ENCODE results near the gene BPI.

Gene BPI

DNA sequence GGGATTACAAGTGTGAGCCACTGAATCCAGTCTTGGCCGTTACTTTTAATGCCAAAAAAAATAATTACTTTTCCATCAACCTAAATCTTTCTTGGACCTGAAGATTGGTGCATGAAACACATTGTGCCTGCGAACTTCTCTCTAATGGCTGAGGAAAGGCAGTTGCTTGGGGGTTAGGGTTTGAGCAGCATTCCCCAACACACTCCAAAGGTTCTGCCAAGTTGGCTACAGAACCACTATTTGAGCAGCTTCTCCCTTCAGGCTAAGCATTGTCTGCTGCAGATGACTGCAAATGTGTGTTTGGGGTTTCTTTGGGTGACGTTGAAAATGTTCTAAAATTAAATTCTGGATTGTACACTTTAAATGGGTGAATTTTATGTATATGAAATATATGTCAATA, 36.0 kb downstream of the BPI start:
- no peaks in the 10 kb centered on the region for H3K36me3 ChIP-seq (ENCODE audit: control insufficient read depth in 2 of 2, insufficient read depth in 2 of 2, low read length in 2 of 2)
- H3K9me3 ChIP-seq (ENCODE audit: control insufficient read depth in 2 of 2, low read length in 2 of 2) = peaks cover 0 to 6% of the 10 kb centered on the region in 2 donors
- no peak overlapping the region for H3K9ac ChIP-seq (ENCODE audit: low read depth in 1 of 2, low read length in 2 of 2)
- no peak overlapping the region for H3K4me3 ChIP-seq (ENCODE audit: low read length in 2 of 2)
- H3K27me3 ChIP-seq (ENCODE audit: control insufficient read depth in 2 of 2, insufficient read depth in 2 of 2, low read length in 2 of 2) = peaks cover 0 to 2% of the 10 kb centered on the region in 2 donors
- H3K27ac ChIP-seq (ENCODE audit: low read depth in 2 of 2, low read length in 2 of 2) = no peak overlapping the region
- peaks cover 0 to 2% of the 10 kb centered on the region in 2 donors for H3K4me1 ChIP-seq (ENCODE audit: control insufficient read depth in 2 of 2, insufficient read depth in 2 of 2, low read length in 2 of 2)

DNA sequence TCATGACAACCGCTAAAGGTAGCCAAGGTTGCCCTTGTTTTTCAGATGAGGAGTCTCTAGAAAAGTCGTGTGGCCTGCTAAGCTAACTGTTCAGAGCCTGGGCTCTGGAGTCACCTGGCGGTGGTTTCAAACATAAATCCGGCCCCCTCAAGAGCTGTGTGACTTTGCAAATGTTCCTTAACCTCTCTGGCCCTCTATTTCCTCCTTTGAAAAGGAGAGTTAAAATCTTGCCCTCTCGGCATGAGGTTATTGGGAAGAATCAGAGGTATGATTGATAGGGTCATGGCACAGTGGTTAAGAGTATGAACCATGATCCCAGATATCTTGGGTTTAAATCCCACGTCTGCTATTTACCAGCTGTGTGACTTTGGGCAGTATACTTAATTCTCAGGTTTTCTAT, 36.7 kb downstream of the BPI start:
- Histone ChIP-seq H3K9me3 (ENCODE audit: control insufficient read depth in 2 of 2, low read length in 2 of 2) (peaks cover 0 to 6% of the 10 kb centered on the region in 2 donors), H3K27me3 (ENCODE audit: control insufficient read depth in 2 of 2, insufficient read depth in 2 of 2, low read length in 2 of 2) (peaks cover 0 to 2% of the 10 kb centered on the region in 2 donors), H3K27ac (ENCODE audit: low read depth in 2 of 2, low read length in 2 of 2) (no peak overlapping the region), H3K36me3 (ENCODE audit: control insufficient read depth in 2 of 2, insufficient read depth in 2 of 2, low read length in 2 of 2) (no peaks in the 10 kb centered on the region), H3K4me1 (ENCODE audit: control insufficient read depth in 2 of 2, insufficient read depth in 2 of 2, low read length in 2 of 2) (peaks cover 0 to 2% of the 10 kb centered on the region in 2 donors), H3K9ac (ENCODE audit: low read depth in 1 of 2, low read length in 2 of 2) (no peak overlapping the region), H3K4me3 (ENCODE audit: low read length in 2 of 2) (no peak overlapping the region)

DNA sequence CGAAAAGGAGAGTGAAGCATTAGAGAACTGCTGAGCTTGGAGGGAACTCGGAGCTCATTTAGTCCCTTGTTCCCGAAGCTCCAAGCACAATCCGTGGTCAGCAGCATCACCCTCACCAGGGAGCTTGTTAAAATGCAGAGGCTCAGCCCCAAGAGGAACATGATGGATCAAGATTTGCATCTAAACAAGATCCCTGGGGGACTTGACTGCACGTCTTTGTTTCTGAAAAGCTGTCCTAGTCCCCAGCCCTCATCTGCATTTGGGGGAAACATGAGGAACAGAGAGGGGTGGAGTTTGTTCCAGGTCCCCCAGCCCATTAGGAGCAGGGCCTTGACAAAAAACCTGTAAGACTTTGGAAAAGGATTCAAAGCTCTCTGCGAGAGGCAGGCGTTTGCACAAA, 38.3 kb downstream of the BPI start:
- no peak overlapping the region for H3K27ac ChIP-seq (ENCODE audit: low read depth in 2 of 2, low read length in 2 of 2)
- no peak overlapping the region for H3K9ac ChIP-seq (ENCODE audit: low read depth in 1 of 2, low read length in 2 of 2)
- H3K36me3 ChIP-seq (ENCODE audit: control insufficient read depth in 2 of 2, insufficient read depth in 2 of 2, low read length in 2 of 2) = no peaks in the 10 kb centered on the region
- H3K4me1 ChIP-seq (ENCODE audit: control insufficient read depth in 2 of 2, insufficient read depth in 2 of 2, low read length in 2 of 2) = peaks cover 0 to 2% of the 10 kb centered on the region in 2 donors
- H3K4me3 ChIP-seq (ENCODE audit: low read length in 2 of 2) = no peak overlapping the region
- peaks cover 0 to 6% of the 10 kb centered on the region in 2 donors for H3K9me3 ChIP-seq (ENCODE audit: control insufficient read depth in 2 of 2, low read length in 2 of 2)
- H3K27me3 ChIP-seq (ENCODE audit: control insufficient read depth in 2 of 2, insufficient read depth in 2 of 2, low read length in 2 of 2) = peaks cover 0 to 2% of the 10 kb centered on the region in 2 donors

DNA sequence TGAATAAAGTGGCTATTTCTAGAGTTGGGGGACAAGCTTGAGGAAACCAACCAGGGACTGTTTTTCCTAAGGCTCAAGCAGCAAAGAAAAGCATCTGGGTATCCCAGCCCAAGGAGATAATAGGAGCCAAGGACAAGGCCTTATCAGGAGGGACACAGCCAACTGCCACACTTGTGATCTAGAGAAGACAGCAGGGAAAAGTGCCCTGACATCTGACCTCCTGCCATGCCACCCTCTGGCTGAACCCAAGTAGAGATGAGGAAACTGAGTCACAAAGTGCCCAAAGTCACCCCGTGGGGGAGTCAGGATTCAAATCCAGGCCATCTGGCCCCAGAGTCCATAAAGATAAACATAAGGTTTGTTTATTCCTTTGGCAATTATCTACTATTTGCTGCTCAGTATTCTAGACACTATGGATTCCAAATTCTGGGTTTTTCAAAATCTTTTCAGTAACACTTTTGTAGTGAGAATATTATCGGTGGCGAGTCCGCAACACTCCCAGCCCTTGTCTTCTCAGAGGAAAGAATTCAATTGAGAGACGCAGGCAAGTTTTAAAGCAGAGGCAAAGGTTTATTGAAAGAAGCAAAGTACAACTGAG, 38.9 kb downstream of the BPI start:
- H3K9ac ChIP-seq (ENCODE audit: low read depth in 1 of 2, low read length in 2 of 2) = peak overlapping the region in 1 of 2 donors; percentile 11
- H3K27me3 ChIP-seq (ENCODE audit: control insufficient read depth in 2 of 2, insufficient read depth in 2 of 2, low read length in 2 of 2) = peaks cover 0 to 2% of the 10 kb centered on the region in 2 donors
- peak overlapping the region; percentile 42 to 60 for H3K4me3 ChIP-seq (ENCODE audit: low read length in 2 of 2)
- peaks cover 0 to 2% of the 10 kb centered on the region in 2 donors for H3K4me1 ChIP-seq (ENCODE audit: control insufficient read depth in 2 of 2, insufficient read depth in 2 of 2, low read length in 2 of 2)
- peaks cover 0 to 3% of the 10 kb centered on the region in 2 donors for H3K9me3 ChIP-seq (ENCODE audit: control insufficient read depth in 2 of 2, low read length in 2 of 2)
- peak overlapping the region in 1 of 2 donors; percentile 5 for H3K27ac ChIP-seq (ENCODE audit: low read depth in 2 of 2, low read length in 2 of 2)
- no peaks in the 10 kb centered on the region for H3K36me3 ChIP-seq (ENCODE audit: control insufficient read depth in 2 of 2, insufficient read depth in 2 of 2, low read length in 2 of 2)

DNA sequence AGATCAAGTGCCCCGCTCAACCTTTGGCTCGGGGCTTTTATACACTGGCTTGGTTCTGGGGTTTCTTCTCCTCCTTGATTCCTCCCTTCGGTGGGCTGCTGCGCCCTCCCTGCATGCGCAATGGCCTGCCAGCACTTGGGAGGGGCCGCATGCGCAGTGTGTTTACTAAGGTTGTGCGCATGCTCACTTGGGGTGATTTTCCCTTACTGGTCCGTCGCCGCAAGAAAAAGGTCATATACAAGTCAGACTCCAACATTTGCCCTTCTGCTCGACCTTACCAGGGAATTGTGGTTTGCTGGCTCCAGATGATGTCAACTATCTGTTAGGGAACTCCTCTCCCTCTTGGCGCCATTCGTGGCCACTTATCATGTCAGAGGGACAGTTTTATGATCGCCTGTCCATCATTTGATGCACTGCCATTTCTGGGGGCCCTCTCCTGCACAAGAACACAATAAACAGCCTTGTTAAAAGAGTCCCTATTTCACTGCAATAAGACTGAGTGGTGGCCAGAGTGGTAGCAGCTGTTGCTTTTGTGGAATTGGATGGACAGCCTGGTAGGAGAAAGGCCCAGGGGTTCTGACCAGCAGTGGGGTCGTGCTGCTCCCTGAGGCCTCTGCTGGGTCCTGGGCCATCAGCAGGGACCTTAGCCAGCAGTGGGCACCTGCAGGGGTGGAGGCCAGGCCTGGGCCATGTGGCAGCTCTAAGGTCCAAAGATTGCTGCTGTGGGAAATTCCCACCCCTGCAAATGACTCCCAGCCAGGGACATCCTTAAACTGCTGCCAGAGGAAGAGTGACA, 39.6 kb downstream of the BPI start:
- Histone ChIP-seq H3K4me3 (ENCODE audit: low read length in 2 of 2) (peak overlapping the region; percentile 42 to 60), H3K27ac (ENCODE audit: low read depth in 2 of 2, low read length in 2 of 2) (peak overlapping the region in 1 of 2 donors; percentile 5), H3K36me3 (ENCODE audit: control insufficient read depth in 2 of 2, insufficient read depth in 2 of 2, low read length in 2 of 2) (no peaks in the 10 kb centered on the region), H3K4me1 (ENCODE audit: control insufficient read depth in 2 of 2, insufficient read depth in 2 of 2, low read length in 2 of 2) (peaks cover 0 to 2% of the 10 kb centered on the region in 2 donors), H3K9me3 (ENCODE audit: control insufficient read depth in 2 of 2, low read length in 2 of 2) (no peaks in the 10 kb centered on the region), H3K27me3 (ENCODE audit: control insufficient read depth in 2 of 2, insufficient read depth in 2 of 2, low read length in 2 of 2) (peaks cover 0 to 2% of the 10 kb centered on the region in 2 donors), H3K9ac (ENCODE audit: low read depth in 1 of 2, low read length in 2 of 2) (peak overlapping the region; percentile 5 to 11)

DNA sequence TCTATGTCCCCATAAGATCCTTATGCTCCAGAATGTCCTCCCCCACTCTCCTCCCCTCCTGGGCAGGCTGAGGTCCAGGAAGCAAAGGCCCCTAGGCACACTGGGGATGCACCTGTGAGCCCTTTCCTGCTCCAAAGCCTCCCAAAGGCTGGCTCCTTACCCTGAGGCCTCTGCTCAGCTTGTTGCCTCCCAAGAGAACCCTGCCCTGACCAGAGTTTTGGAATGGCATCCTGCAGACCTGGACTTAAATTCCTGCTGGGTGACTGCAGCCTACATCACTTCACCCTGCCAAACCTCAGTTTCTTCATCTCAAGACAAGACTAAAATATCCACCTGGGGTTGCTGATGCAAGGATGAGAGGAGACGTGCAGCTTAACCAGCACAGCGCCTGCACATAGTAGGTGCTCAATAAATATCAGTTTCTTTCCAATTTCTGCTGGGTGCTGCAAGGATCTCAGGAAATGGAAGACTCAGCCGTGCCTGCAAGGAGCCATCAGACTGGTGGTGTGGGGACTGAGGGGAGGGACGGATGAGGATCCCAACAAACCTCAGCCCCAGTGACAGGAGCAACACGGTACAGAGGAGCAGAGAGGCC, 40.2 kb downstream of the BPI start:
- peaks cover 0 to 2% of the 10 kb centered on the region in 2 donors for H3K4me1 ChIP-seq (ENCODE audit: control insufficient read depth in 2 of 2, insufficient read depth in 2 of 2, low read length in 2 of 2)
- H3K9me3 ChIP-seq (ENCODE audit: control insufficient read depth in 2 of 2, low read length in 2 of 2) = no peaks in the 10 kb centered on the region
- peaks cover 0 to 2% of the 10 kb centered on the region in 2 donors for H3K27me3 ChIP-seq (ENCODE audit: control insufficient read depth in 2 of 2, insufficient read depth in 2 of 2, low read length in 2 of 2)
- H3K36me3 ChIP-seq (ENCODE audit: control insufficient read depth in 2 of 2, insufficient read depth in 2 of 2, low read length in 2 of 2) = no peaks in the 10 kb centered on the region
- H3K9ac ChIP-seq (ENCODE audit: low read depth in 1 of 2, low read length in 2 of 2) = no peak overlapping the region
- no peak overlapping the region for H3K27ac ChIP-seq (ENCODE audit: low read depth in 2 of 2, low read length in 2 of 2)
- H3K4me3 ChIP-seq (ENCODE audit: low read length in 2 of 2) = no peak overlapping the region

DNA sequence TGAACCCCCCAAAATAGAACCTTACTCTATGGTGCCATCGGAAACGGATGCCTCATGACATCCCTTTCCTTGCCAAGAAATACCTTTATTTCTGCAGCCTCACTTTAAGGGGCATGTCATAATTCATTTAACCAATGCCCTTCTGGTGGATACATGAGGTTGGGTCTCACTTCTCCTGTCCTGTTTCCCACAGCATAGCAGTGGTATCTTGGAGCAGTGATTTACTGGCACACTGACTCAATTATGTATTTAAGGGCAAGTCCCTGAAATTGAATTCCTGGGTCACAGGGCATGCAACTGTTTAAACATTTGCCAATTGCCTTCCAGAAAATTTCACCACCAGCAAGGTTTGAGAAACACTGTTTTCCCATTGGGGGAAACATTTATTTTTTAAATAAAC, 41.7 kb downstream of the BPI start:
- Histone ChIP-seq H3K27me3 (ENCODE audit: control insufficient read depth in 2 of 2, insufficient read depth in 2 of 2, low read length in 2 of 2) (peaks cover 0 to 2% of the 10 kb centered on the region in 2 donors), H3K27ac (ENCODE audit: low read depth in 2 of 2, low read length in 2 of 2) (no peak overlapping the region), H3K4me1 (ENCODE audit: control insufficient read depth in 2 of 2, insufficient read depth in 2 of 2, low read length in 2 of 2) (peaks cover 0 to 2% of the 10 kb centered on the region in 2 donors), H3K9ac (ENCODE audit: low read depth in 1 of 2, low read length in 2 of 2) (no peak overlapping the region), H3K4me3 (ENCODE audit: low read length in 2 of 2) (no peak overlapping the region), H3K36me3 (ENCODE audit: control insufficient read depth in 2 of 2, insufficient read depth in 2 of 2, low read length in 2 of 2) (no peaks in the 10 kb centered on the region), H3K9me3 (ENCODE audit: control insufficient read depth in 2 of 2, low read length in 2 of 2) (no peaks in the 10 kb centered on the region)

DNA sequence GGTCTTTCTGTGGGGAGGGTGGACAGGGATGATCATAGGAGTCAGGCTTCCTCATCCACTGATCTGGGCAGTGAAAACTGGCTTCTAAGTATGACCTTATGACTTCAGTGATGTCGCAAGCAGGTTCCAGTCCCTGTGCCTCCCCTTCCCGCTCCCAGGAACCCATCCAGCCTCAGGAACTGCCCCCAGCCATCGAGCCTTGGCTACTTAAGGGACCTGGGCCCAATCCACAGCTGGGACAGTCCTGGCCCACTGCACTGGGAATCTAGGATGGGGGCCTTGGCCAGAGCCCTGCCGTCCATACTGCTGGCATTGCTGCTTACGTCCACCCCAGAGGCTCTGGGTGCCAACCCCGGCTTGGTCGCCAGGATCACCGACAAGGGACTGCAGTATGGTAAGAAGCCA, 42.3 kb downstream of the BPI start, which contains the start of gene LBP:
Gene LBP, plus strand, starts transcription at position 236 of the 405 bp plus-strand sequence. Its CDS starts 35 bp downstream, at position 271.
- Histone ChIP-seq H3K27ac (ENCODE audit: low read depth in 2 of 2, low read length in 2 of 2) (no peak within 1 kb of the TSS), H3K36me3 (ENCODE audit: control insufficient read depth in 2 of 2, insufficient read depth in 2 of 2, low read length in 2 of 2) (no peaks in the 10 kb centered on the region), H3K9me3 (ENCODE audit: control insufficient read depth in 2 of 2, low read length in 2 of 2) (no peaks in the 10 kb centered on the region), H3K9ac (ENCODE audit: low read depth in 1 of 2, low read length in 2 of 2) (no peak within 1 kb of the TSS), H3K4me1 (ENCODE audit: control insufficient read depth in 2 of 2, insufficient read depth in 2 of 2, low read length in 2 of 2) (peaks cover 0 to 2% of the 10 kb centered on the region in 2 donors), H3K4me3 (ENCODE audit: low read length in 2 of 2) (no peak within 1 kb of the TSS), H3K27me3 (ENCODE audit: control insufficient read depth in 2 of 2, insufficient read depth in 2 of 2, low read length in 2 of 2) (peaks cover 0 to 2% of the 10 kb centered on the region in 2 donors)

DNA sequence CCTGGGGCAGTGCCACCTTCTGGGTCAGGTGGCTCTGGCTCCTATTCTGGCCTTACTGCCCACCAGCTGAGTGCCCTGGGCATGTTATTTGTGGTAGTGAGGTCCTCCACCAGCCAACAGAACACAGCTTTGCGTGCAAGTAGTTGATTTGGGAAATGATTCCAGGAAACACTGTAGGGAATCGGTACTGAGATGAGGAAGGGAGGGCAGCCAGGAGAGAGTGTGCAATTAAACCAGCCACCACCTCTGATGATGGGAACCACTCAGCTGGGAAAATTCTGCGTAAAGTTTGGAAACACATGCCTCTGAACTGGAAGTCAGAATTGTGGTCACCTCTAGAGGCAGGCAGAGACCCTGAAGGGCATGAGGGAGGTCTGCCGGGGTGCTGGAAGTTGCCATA, 42.8 kb downstream of the BPI start:
- H3K27ac ChIP-seq (ENCODE audit: low read depth in 2 of 2, low read length in 2 of 2) = no peak overlapping the region
- H3K4me3 ChIP-seq (ENCODE audit: low read length in 2 of 2) = no peak overlapping the region
- no peak overlapping the region for H3K9ac ChIP-seq (ENCODE audit: low read depth in 1 of 2, low read length in 2 of 2)
- peaks cover 0 to 2% of the 10 kb centered on the region in 2 donors for H3K27me3 ChIP-seq (ENCODE audit: control insufficient read depth in 2 of 2, insufficient read depth in 2 of 2, low read length in 2 of 2)
- no peaks in the 10 kb centered on the region for H3K36me3 ChIP-seq (ENCODE audit: control insufficient read depth in 2 of 2, insufficient read depth in 2 of 2, low read length in 2 of 2)
- H3K4me1 ChIP-seq (ENCODE audit: control insufficient read depth in 2 of 2, insufficient read depth in 2 of 2, low read length in 2 of 2) = peaks cover 0 to 2% of the 10 kb centered on the region in 2 donors
- H3K9me3 ChIP-seq (ENCODE audit: control insufficient read depth in 2 of 2, low read length in 2 of 2) = no peaks in the 10 kb centered on the region

DNA sequence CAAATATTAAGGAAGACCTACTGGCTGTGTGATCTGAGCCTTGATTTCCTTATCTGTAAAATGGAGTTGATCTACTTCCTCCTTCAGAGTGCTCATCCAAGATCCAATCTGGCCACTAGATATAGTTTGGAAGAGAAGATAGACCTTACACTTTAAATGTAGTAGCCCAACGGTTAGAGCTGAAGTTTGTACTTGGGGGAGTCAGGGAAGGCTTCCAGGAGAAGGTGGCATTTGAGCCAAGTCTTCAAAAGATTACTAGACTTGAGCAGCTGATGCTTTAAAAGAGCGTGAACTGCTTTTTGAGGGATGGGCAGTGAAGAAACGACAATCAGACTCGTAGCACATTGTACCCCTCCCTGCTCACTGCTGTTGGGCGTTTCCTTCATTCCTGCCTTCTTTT, 45.9 kb downstream of the BPI start:
- Histone ChIP-seq H3K27me3 (ENCODE audit: control insufficient read depth in 2 of 2, insufficient read depth in 2 of 2, low read length in 2 of 2) (no peaks in the 10 kb centered on the region), H3K4me1 (ENCODE audit: control insufficient read depth in 2 of 2, insufficient read depth in 2 of 2, low read length in 2 of 2) (no peaks in the 10 kb centered on the region), H3K9ac (ENCODE audit: low read depth in 1 of 2, low read length in 2 of 2) (no peak overlapping the region), H3K9me3 (ENCODE audit: control insufficient read depth in 2 of 2, low read length in 2 of 2) (no peaks in the 10 kb centered on the region), H3K4me3 (ENCODE audit: low read length in 2 of 2) (no peak overlapping the region), H3K27ac (ENCODE audit: low read depth in 2 of 2, low read length in 2 of 2) (no peak overlapping the region), H3K36me3 (ENCODE audit: control insufficient read depth in 2 of 2, insufficient read depth in 2 of 2, low read length in 2 of 2) (no peaks in the 10 kb centered on the region)
